Astrocyte of the spinal cord (primary cell): ENCODE data around the gene MADD.

Source experiments
- DNase-seq: peaks from one replicate; pipeline ENCODE4 v3.0.0; 2011; ENCODE audit warnings: low read depth, low spot score
- H3K4me3 ChIP-seq: 2 replicates; pipeline ENCODE4 v1.5.1; 2011; ENCODE audit warnings: low read depth, mild to moderate bottlenecking, low read length, moderate library complexity
- in situ Hi-C: cut with HindIII; loops from 2 replicates; pipeline ENCODE4 v1.10.0; 2017; ENCODE audit warnings: low sequenced_read_pairs
- TF ChIP-seq, protein P1 (sequence below): IDR thresholded peaks from 2 replicates; pipeline ENCODE4 v1.5.1; 2012; ENCODE audit warnings: low read depth, mild to moderate bottlenecking, low read length, inconsistent platforms

Gene MADD

GRCh38 chr11:47375546-47376085, 105.7 kb downstream of the MADD start:
- no peak overlapping the region for H3K4me3 ChIP-seq
- TF ChIP-seq, protein P1, sequence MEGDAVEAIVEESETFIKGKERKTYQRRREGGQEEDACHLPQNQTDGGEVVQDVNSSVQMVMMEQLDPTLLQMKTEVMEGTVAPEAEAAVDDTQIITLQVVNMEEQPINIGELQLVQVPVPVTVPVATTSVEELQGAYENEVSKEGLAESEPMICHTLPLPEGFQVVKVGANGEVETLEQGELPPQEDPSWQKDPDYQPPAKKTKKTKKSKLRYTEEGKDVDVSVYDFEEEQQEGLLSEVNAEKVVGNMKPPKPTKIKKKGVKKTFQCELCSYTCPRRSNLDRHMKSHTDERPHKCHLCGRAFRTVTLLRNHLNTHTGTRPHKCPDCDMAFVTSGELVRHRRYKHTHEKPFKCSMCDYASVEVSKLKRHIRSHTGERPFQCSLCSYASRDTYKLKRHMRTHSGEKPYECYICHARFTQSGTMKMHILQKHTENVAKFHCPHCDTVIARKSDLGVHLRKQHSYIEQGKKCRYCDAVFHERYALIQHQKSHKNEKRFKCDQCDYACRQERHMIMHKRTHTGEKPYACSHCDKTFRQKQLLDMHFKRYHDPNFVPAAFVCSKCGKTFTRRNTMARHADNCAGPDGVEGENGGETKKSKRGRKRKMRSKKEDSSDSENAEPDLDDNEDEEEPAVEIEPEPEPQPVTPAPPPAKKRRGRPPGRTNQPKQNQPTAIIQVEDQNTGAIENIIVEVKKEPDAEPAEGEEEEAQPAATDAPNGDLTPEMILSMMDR: no peak
- no peak for DNase-seq

DNA sequence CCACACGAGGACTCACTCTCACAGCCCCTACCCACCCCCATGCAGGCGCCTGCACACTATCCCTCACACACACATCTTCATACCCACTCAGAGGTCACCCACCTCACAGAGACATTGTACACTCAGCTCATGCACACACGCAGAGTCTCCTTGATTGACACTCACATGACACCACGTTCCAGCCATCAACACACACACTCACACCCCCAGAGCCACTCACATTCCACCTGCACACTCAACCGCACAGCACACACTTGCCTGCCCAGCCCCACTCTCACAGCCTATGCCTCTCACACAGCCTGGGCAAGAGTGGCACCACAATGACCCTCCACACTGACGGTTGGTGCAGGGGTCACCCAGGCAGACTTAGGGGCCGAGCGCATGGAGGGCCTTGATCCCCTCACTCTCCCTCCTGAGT, 106.2 kb downstream of the MADD start:
- DNase-seq: no peak
- H3K4me3 ChIP-seq: no peak overlapping the region
- TF ChIP-seq, protein P1: no peak
- in situ Hi-C loops: no loop called here

More at GRCh38 chr11:47375546-47376085, 105.7 kb downstream of the MADD start:
- in situ Hi-C loops: no loop called here

GRCh38 chr11:47376525-47377371, 106.8 kb downstream of the MADD start:
- TF ChIP-seq, protein P1: no peak
- H3K4me3 ChIP-seq: no peak overlapping the region
- in situ Hi-C loops: no loop called here
- no peak for DNase-seq

GRCh38 chr11:47377571-47378009, 107.7 kb downstream of the MADD start:
- in situ Hi-C loops: no loop called here
- no peak for DNase-seq
- TF ChIP-seq, protein P1: no peak
- no peak overlapping the region for H3K4me3 ChIP-seq

- no peak within 1 kb of the TSS for H3K4me3 ChIP-seq
- TF ChIP-seq, protein P1: no peak
- DNase-seq: no peak
- in situ Hi-C loops: no loop called here
Observed at GRCh38 chr11:47378010-47378835, 108.3 kb downstream of the MADD start, which contains the start of gene SPI1. Gene SPI1 (minus strand): TSS chr11:47378547. CDS start chr11:47378353, 194 bp downstream.

GRCh38 chr11:47378836-47379170, 108.9 kb downstream of the MADD start:
- H3K4me3 ChIP-seq: no peak overlapping the region

More at GRCh38 chr11:47378836-47379170, 108.9 kb downstream of the MADD start:
- DNase-seq: no peak
- in situ Hi-C loops: no loop called here
- TF ChIP-seq, protein P1: no peak
